HL-60/S4 treated with retinoic acid at 250 ng/mL for 4 days and 3 days (cell line): ENCODE measurements around the gene SLC22A13.
"Not testable (repeated sequence)": the region's sequence is repeated elsewhere in the genome, so short reads cannot be mapped to it uniquely, and the experiment has no call there.

Experiments used
- in situ Hi-C: fragments of 300-500 bp; cut with MboI; formaldehyde crosslinking; loops from 2 replicates; pipeline ENCODE4 v1.7.0; 2022; ENCODE audit warnings: low sequenced_read_pairs

The SLC22A13 gene, protein sequence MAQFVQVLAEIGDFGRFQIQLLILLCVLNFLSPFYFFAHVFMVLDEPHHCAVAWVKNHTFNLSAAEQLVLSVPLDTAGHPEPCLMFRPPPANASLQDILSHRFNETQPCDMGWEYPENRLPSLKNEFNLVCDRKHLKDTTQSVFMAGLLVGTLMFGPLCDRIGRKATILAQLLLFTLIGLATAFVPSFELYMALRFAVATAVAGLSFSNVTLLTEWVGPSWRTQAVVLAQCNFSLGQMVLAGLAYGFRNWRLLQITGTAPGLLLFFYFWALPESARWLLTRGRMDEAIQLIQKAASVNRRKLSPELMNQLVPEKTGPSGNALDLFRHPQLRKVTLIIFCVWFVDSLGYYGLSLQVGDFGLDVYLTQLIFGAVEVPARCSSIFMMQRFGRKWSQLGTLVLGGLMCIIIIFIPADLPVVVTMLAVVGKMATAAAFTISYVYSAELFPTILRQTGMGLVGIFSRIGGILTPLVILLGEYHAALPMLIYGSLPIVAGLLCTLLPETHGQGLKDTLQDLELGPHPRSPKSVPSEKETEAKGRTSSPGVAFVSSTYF

GRCh38 chr3:38265604-38266307 is at the start of gene SLC22A13:
TSS of gene SLC22A13 (plus strand) at chr3:38265812. CDS start at chr3:38265861, 49 bp downstream.
- in situ Hi-C loops = no loop called here

- in situ Hi-C loops = no loop called here
These were observed 45.9 kb upstream of the SLC22A13 start for GRCh38 chr3:38219609-38220197.

DNA sequence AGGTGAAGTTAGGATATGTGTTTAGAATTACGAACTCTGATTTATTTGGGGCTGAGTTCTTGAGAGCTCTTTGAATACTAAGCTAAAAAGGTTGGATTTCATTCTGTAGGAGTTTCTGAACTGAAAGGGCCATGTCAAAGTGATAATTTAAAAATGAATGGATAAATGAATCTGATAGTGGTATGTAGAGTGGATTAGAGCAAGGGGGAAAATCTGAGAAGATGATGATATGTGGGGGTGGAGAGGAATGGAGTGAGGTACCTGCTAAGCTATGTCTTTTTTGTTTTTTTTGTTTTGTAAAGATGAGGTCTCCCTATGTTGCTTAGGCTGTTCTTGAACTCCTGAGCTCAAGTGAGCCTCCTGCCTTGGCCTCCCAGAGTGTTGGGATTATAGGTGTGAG is 44.6 kb upstream of the SLC22A13 start:
- in situ Hi-C loops = no loop called here

DNA sequence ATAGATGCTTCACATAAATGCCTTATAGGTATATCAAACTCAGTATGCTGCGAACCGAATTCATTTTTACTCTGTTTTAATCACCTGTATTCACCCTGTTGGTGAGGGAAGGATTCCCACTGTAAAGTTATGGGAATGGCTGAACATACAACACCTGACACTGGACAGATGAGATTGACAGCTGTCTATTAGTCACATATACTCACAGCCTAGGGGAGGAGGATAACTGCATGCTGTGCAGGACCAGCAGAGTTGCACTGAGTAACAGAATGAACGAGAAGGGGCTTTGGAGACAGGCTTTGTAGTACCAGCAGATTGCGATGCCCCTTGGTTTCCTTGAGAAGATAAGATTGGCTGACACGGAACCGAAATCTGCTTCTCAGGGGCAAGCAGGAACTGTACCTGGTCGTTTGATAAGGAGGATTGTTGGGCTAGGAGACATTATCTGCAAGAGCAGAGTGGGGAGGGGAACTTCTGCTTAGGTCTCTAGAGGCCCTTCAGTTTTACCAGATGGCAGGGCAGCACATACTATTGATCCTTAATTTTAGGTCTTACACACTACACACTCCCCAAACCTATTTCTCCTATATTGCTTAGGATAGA is 43.5 kb upstream of the SLC22A13 start:
- in situ Hi-C loops = no loop called here

GRCh38 chr3:38224357-38224756 is 41.3 kb upstream of the SLC22A13 start:
- in situ Hi-C loops = no loop called here

DNA sequence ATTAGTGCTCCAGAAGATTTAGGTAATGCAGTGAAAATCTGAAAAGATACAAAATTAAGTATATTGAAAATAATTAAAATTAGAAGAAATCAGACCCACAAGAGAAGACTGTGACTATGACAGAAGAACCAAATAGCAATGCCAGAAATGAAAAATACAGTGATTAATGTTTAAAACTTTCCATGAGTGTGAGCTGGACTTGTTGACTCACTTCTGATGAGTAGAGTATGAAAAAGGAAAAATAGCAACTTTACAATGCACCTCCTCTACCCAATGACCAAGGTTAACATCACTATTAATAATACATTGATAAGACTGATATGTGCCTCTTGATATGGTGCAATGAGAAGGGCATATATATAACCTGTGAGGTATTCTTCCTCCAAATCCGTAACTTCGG is 39.3 kb upstream of the SLC22A13 start:
- in situ Hi-C loops = no loop called here

DNA sequence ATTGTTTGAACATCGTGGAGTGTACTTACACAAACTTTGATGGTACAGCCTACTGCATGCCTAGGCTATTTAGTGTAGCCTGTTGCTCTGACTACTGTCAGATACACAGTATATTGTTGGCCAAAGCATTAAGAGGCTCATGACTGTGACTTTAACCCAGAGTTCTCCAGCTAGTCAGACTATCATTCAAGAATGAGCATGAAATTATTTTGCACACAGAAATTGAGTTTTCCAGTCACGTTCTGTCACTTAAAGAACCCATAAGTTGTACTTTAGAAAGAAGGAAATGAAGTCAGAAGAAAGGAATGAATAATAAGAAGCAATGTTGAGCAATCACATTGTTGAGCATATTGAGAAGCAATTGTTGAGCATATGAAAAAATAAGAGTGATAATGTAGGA is 37.6 kb upstream of the SLC22A13 start:
- in situ Hi-C loops = no loop called here

- in situ Hi-C loops = no loop called here
These were observed 36.6 kb upstream of the SLC22A13 start for GRCh38 chr3:38229036-38229435.

GRCh38 chr3:38232701-38233100 is 32.9 kb upstream of the SLC22A13 start:
- in situ Hi-C loops = no loop called here

- in situ Hi-C loops = no loop called here
These were observed 30.1 kb upstream of the SLC22A13 start for GRCh38 chr3:38235466-38235865.

DNA sequence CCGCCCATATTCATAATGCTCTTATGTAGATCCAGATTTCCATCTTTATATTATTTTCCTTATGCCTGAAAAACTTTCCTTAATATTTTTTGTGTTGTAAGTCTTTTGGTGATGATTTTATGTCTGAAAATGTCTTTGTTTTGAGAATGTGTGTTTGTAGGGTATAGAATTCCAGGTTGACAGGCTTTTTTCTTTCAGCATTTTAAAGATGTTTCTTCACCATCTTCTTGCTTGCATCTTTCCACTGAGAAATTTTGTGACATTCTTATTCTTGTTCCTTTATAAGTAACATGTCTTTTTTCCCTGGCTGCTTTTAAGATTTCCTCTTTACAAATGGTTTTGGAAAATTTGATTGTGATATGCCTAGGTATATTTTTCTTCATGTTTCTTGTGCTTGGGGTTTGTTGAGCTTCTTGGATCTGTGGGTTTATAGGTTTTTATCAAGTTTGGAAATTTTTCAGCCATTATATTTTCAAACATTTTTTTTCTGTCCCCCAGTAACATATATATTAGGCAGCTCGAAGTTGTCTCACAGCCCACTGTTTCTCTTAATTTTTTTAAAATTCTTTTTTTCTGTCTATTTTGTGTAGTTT is 27.1 kb upstream of the SLC22A13 start:
- in situ Hi-C loops = no loop called here

DNA sequence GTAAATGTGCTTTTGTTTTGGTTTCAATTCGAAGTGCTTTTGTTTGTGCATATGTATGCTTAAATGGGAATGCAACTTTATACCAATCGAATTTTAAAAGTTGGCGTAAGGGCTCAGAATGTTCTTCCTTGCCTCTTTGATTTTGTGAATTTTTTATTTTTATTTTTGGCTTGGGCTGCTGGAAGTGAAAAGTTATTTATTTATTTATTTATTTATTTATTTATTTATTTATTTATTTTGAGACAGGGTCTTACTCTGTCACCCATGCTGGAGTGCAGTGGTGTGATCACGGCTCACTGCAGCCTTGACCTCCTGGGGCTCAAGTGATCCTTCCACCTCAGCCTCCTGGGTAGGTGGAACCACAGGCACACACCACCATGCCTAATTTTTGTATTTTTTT is 22.8 kb upstream of the SLC22A13 start:
- in situ Hi-C loops = not testable (repeated sequence)

- in situ Hi-C loops = no loop called here
These were observed 19.7 kb upstream of the SLC22A13 start for GRCh38 chr3:38245930-38246329.

- in situ Hi-C loops = no loop called here
These were observed 18.1 kb upstream of the SLC22A13 start for GRCh38 chr3:38247366-38248035.

GRCh38 chr3:38250198-38250597 is 15.4 kb upstream of the SLC22A13 start:
- in situ Hi-C loops = no loop called here

GRCh38 chr3:38251197-38251596 is 14.4 kb upstream of the SLC22A13 start:
- in situ Hi-C loops = no loop called here

DNA sequence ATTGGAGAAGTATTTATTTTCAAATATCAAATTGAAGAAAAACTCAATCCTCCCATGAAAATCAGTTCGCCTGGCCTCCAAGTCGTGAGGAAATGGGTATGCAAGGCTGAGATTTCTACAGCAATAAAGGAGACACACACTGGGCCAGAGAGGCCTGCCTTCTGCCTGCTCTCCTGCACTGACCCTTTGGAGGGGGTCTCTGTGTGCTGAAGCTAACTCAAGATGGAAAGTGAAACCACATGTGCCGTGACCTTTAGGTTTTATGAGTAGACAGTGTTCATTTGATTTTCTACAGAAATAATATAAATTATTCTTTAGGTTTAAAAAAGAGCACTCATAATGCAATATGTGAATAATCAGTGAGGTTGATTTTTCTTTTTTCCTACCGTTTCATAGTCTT is 11.9 kb upstream of the SLC22A13 start:
- in situ Hi-C loops = no loop called here

GRCh38 chr3:38254872-38255271 is 10.7 kb upstream of the SLC22A13 start:
- in situ Hi-C loops = no loop called here

- in situ Hi-C loops = no loop called here
These were observed 10.0 kb upstream of the SLC22A13 start for GRCh38 chr3:38255627-38256026.

GRCh38 chr3:38257583-38257982 is 8.0 kb upstream of the SLC22A13 start:
- in situ Hi-C loops = no loop called here
